Neutrophil (primary cell): ENCODE results near the gene RNF4.

Experiments
- H3K27ac ChIP-seq: fragments of 200-600 bp; sonication (generic); 2 replicates; pipeline ENCODE4 v1.5.1; 2016; ENCODE audit warnings: mild to moderate bottlenecking, moderate library complexity
- H3K27me3 ChIP-seq: fragments of 200-600 bp; sonication (generic); 2 replicates; pipeline ENCODE4 v1.6.0; 2016; ENCODE audit warnings: mild to moderate bottlenecking
- H3K36me3 ChIP-seq: fragments of 200-600 bp; sonication (generic); 2 replicates; pipeline ENCODE4 v1.5.1; 2017
- H3K4me1 ChIP-seq, 2 experiments: fragments of 200-600 bp in 1 of 2; sonication (generic) in 1 of 2; 1 replicate in 1 of 2; 2 replicates in 1 of 2; pipeline versions ENCODE4 v1.5.1 to v1.6.1; 2013 to 2016; ENCODE audit warnings: low read depth in 1 of 2, low read length in 1 of 2, mild to moderate bottlenecking in 1 of 2, moderate library complexity in 1 of 2; ENCODE audit not compliant: control insufficient read depth in 1 of 2, insufficient read depth in 1 of 2
- H3K4me3 ChIP-seq, 2 experiments: fragments of 200-600 bp in 1 of 2; sonication (generic) in 1 of 2; 1 replicate in 1 of 2; 2 replicates in 1 of 2; pipeline ENCODE4 v1.5.1; 2013 to 2016; ENCODE audit warnings: low read depth in 1 of 2, low read length in 1 of 2, mild to moderate bottlenecking in 1 of 2, moderate library complexity in 1 of 2
- H3K9me3 ChIP-seq: fragments of 200-600 bp; sonication (generic); 2 replicates; pipeline ENCODE4 v1.5.1; 2016
- TF ChIP-seq, protein P1 (sequence below): fragments of 200-600 bp; sonication (generic); IDR thresholded peaks from 2 replicates; pipeline ENCODE4 v1.5.1; 2016; ENCODE audit warnings: antibody characterized with exemption

RNF4 gene

DNA sequence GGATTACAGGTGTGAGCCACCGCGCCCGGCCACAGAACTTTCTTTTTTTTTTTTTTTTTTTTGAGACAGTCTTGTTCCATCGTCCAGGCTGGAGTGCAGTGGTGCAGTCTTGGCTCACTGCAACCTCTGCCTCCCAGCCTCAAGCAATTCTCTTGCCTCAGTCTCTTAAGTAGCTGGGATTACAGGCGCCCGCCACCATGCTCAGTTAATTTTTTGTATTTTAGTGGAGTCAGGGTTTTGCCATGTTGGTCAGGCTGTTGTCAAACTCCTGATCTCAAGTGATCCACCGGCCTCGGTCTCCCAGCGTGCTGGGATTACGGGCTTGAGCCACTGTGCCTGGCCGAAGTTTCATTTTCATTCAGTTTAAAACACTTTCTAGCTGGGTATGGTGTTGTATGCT lies 83.9 kb downstream of the RNF4 start:
- H3K4me1 ChIP-seq, result no peaks in the 10 kb centered on the region
- no peak overlapping the region for H3K27ac ChIP-seq
- TF ChIP-seq, protein P1, sequence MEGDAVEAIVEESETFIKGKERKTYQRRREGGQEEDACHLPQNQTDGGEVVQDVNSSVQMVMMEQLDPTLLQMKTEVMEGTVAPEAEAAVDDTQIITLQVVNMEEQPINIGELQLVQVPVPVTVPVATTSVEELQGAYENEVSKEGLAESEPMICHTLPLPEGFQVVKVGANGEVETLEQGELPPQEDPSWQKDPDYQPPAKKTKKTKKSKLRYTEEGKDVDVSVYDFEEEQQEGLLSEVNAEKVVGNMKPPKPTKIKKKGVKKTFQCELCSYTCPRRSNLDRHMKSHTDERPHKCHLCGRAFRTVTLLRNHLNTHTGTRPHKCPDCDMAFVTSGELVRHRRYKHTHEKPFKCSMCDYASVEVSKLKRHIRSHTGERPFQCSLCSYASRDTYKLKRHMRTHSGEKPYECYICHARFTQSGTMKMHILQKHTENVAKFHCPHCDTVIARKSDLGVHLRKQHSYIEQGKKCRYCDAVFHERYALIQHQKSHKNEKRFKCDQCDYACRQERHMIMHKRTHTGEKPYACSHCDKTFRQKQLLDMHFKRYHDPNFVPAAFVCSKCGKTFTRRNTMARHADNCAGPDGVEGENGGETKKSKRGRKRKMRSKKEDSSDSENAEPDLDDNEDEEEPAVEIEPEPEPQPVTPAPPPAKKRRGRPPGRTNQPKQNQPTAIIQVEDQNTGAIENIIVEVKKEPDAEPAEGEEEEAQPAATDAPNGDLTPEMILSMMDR, result no peak

DNA sequence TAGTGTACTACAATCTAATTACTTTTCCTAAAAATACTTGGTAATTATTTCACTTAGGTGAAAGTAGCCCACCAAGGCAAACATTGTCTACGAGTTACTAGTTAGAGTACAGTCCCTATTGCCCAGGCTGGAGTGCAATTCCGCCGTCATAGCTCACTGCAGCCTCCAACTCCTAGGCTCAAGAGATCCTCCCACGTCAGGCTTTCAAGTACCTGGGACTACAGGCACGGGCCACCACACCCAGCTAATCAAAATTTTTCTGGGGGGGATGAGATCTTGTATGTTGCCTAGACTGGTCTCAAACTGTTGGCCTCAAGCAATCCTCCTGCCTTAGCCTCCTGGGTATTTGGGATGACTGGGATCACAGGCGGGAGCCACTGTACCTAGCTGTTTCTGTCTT lies 89.4 kb downstream of the RNF4 start:
- Histone ChIP-seq H3K36me3 (no peaks in the 10 kb centered on the region), H3K4me3 (no peak overlapping the region), H3K27ac (no peak overlapping the region), H3K9me3 (no peaks in the 10 kb centered on the region), H3K27me3 (no peaks in the 10 kb centered on the region), H3K4me1 (no peaks in the 10 kb centered on the region)
- TF ChIP-seq, protein P1, result no peak

More for the DNA sequence above, 83.9 kb downstream of the RNF4 start:
- H3K27me3 ChIP-seq, result no peaks in the 10 kb centered on the region
- no peak overlapping the region for H3K4me3 ChIP-seq
- H3K36me3 ChIP-seq, result no peaks in the 10 kb centered on the region
- no peaks in the 10 kb centered on the region for H3K9me3 ChIP-seq

DNA sequence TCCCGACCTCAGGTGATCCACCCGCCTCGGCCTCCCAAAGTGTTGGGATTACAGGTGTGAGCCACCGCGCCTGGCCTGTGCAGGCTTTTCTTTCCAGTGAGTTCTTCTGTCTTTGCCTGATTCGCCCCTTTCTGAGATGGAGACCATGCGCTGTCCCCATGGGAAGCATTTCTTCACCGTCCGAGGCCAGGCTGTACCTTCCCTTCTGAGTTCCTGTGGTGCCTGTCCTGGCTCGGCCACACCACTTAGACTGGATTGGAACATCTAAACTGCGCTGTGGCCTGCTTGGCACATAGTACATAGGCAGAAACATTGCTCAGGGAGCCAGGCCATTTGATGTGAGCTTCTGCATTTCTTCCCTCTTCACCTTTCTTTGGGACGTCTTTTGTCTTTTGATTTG lies 91.3 kb downstream of the RNF4 start:
- Histone ChIP-seq H3K9me3 (no peaks in the 10 kb centered on the region), H3K36me3 (no peaks in the 10 kb centered on the region)

More for the DNA sequence above, 91.3 kb downstream of the RNF4 start:
- H3K27me3 ChIP-seq, result no peaks in the 10 kb centered on the region
- TF ChIP-seq, protein P1, result no peak
- H3K27ac ChIP-seq, result no peak overlapping the region
- H3K4me1 ChIP-seq, result no peaks in the 10 kb centered on the region
- no peak overlapping the region for H3K4me3 ChIP-seq
